GM12874 (cell line): ENCODE data around the gene BOD1.

Experiments
- TF ChIP-seq, protein P1 (sequence below): IDR thresholded peaks from 2 replicates; pipeline ENCODE4 v1.5.1; 2011; ENCODE audit warnings: low read depth, mild to moderate bottlenecking, control low read depth, low read length, moderate library complexity; ENCODE audit not compliant: insufficient read depth

BOD1 gene

DNA sequence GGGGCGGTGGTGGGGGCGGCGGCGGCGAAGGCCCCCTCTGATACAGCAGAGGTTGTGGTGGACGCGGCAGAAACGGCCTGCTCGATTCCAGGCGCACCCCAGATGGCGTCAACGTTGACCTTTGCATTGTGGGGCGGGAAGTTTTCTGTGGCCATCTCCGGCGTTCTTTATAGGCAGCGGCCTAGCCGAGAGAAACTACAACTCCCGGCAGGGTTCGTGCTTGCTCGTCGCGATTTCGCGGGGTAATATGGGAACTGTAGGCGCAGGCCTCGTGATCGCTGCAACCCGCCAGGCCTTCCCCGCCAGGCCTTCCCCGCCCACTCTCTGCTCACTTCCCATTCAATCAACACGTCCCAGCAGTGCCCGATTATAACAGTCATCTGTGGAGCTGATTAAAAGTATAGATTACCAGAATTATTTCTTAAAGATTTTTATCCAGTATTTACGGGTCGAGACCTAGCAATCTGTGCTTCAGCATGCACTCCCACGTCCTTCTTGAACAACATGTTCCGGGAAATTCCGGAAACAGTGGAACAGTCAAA, at the start of gene BOD1:
Gene BOD1 (minus strand): TSS at position 74 of the 542 bp plus-strand sequence. CDS start 214 bp downstream, outside the sequence.
- TF ChIP-seq, protein P1, sequence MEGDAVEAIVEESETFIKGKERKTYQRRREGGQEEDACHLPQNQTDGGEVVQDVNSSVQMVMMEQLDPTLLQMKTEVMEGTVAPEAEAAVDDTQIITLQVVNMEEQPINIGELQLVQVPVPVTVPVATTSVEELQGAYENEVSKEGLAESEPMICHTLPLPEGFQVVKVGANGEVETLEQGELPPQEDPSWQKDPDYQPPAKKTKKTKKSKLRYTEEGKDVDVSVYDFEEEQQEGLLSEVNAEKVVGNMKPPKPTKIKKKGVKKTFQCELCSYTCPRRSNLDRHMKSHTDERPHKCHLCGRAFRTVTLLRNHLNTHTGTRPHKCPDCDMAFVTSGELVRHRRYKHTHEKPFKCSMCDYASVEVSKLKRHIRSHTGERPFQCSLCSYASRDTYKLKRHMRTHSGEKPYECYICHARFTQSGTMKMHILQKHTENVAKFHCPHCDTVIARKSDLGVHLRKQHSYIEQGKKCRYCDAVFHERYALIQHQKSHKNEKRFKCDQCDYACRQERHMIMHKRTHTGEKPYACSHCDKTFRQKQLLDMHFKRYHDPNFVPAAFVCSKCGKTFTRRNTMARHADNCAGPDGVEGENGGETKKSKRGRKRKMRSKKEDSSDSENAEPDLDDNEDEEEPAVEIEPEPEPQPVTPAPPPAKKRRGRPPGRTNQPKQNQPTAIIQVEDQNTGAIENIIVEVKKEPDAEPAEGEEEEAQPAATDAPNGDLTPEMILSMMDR, result no peak

GRCh38 chr5:173665326-173665725, 48.9 kb upstream of the BOD1 start:
- TF ChIP-seq, protein P1, result no peak

- TF ChIP-seq, protein P1, result no peak
These were observed 47.7 kb upstream of the BOD1 start for GRCh38 chr5:173664154-173664526.

- TF ChIP-seq, protein P1, result no peak
These were observed 47.1 kb upstream of the BOD1 start for GRCh38 chr5:173663352-173664153.

GRCh38 chr5:173662581-173663351, 46.3 kb upstream of the BOD1 start:
- TF ChIP-seq, protein P1, result no peak

- TF ChIP-seq, protein P1, result no peak
These were observed 44.2 kb upstream of the BOD1 start for GRCh38 chr5:173660481-173661280.
